ENCODE results near the gene PLXDC1.

The PLXDC1 gene

GRCh38 chr17:39014044-39014794 lies 137.2 kb downstream of the PLXDC1 start:
- no peak for DNase-seq (ENCODE audit: low read depth)

Measured in T-helper 22 cell (primary cell).